H1 (cell line): ENCODE data around the gene G6PC1. TPM values are rescaled to one million over a fixed set of nuclear protein-coding genes. Genes with fewer than 3 reads are reported as not detected.

Experiments used
- CTCF ChIA-PET: fragments of 300-600 bp; sonication (Branson Sonifier 250); formaldehyde crosslinking; loops from one replicate; lab custom pipeline; 2021; ENCODE audit not compliant: partially characterized antibody; lab: Charles Lee
- POLR2A ChIA-PET: fragments of 300-600 bp; sonication (Branson Sonifier 250); formaldehyde crosslinking; loops from one replicate; lab custom pipeline; 2021; ENCODE audit warnings: inconsistent platforms; ENCODE audit not compliant: partially characterized antibody; lab: Charles Lee
- DNase-seq, 2 experiments: peaks; one replicate each; pipeline versions ENCODE4 v3.0.0 to v3.0.0-alpha.2; 2010 to 2022; ENCODE audit warnings: low spot score in 2 of 2, low read depth in 1 of 2, mixed read lengths in 1 of 2
- FAIRE-seq: peaks from 2 replicates; lab custom pipeline; 2011; peaks lifted over from hg19 to GRCh38; lab: Jason Lieb, UNC
- H2AFZ ChIP-seq: 2 replicates; pipeline ENCODE4 v1.8.1; 2012; ENCODE audit warnings: low read length, inconsistent platforms
- H2AK5ac ChIP-seq: 2 replicates; pipeline ENCODE4 v1.6.1; 2013; ENCODE audit warnings: low read depth, low read length
- H2BK120ac ChIP-seq: replicated peaks from 2 replicates; pipeline ENCODE3; 2013; ENCODE audit warnings: low read depth, low read length, inconsistent platforms
- H2BK12ac ChIP-seq: 2 replicates; pipeline ENCODE4 v1.6.1; 2013; ENCODE audit warnings: low read depth, low read length
- H2BK15ac ChIP-seq: 2 replicates; pipeline ENCODE4 v1.6.1; 2013; ENCODE audit warnings: low read length
- H2BK20ac ChIP-seq: 2 replicates; pipeline ENCODE4 v1.6.1; 2013; ENCODE audit warnings: low read length
- H2BK5ac ChIP-seq: 2 replicates; pipeline ENCODE4 v1.6.1; 2013; ENCODE audit warnings: low read depth, low read length
- H3K14ac ChIP-seq: 2 replicates; pipeline ENCODE4 v1.6.1; 2013; ENCODE audit warnings: inconsistent platforms; ENCODE audit not compliant: insufficient read length
- H3K18ac ChIP-seq: 2 replicates; pipeline ENCODE4 v1.6.1; 2013; ENCODE audit warnings: low read length; ENCODE audit errors: extremely low read depth
- H3K23ac ChIP-seq: 2 replicates; pipeline ENCODE4 v1.6.1; 2013; ENCODE audit warnings: inconsistent platforms; ENCODE audit not compliant: insufficient read length
- H3K23me2 ChIP-seq: 2 replicates; pipeline ENCODE4 v1.6.1; 2013; ENCODE audit warnings: low read depth, low read length
- H3K27ac ChIP-seq: 2 replicates; pipeline ENCODE4 v1.6.1; 2011; ENCODE audit warnings: low read depth, low read length, inconsistent platforms
- H3K27me3 ChIP-seq, 4 experiments: replicated peaks in 1 of 4; 1 replicate in 1 of 4; 2 replicates in 3 of 4; pipeline versions ENCODE4 v1.6.1 to v1.8.1; 2011 to 2013; ENCODE audit warnings: low read length in 3 of 4, mild to moderate bottlenecking in 3 of 4, inconsistent platforms in 2 of 4, mixed read lengths in 2 of 4, moderate library complexity in 1 of 4; ENCODE audit not compliant: control insufficient read depth in 3 of 4, insufficient read depth in 3 of 4; ENCODE audit errors: extremely low read depth in 1 of 4
- H3K36me3 ChIP-seq, 4 experiments: 2 replicates each; pipeline versions ENCODE4 v1.6.1 to v1.8.1; 2011 to 2013; ENCODE audit warnings: mild to moderate bottlenecking in 4 of 4, low read length in 3 of 4, moderate library complexity in 2 of 4, control low read depth in 1 of 4, inconsistent platforms in 1 of 4; ENCODE audit not compliant: insufficient read depth in 4 of 4, control insufficient read depth in 2 of 4
- H3K4ac ChIP-seq: replicated peaks from 2 replicates; pipeline ENCODE3; 2013; ENCODE audit warnings: low read length, low read depth, mixed read lengths, inconsistent platforms; ENCODE audit not compliant: insufficient read length
- H3K4me1 ChIP-seq, 4 experiments: replicated peaks in 1 of 4; 1 replicate in 1 of 4; 2 replicates in 3 of 4; pipeline versions ENCODE4 v1.6.1 to v1.8.1; 2011 to 2013; ENCODE audit warnings: low read length in 3 of 4, inconsistent platforms in 2 of 4, mixed read lengths in 1 of 4; ENCODE audit not compliant: insufficient read depth in 4 of 4, control insufficient read depth in 3 of 4
- H3K4me2 ChIP-seq, 2 experiments: 2 replicates each; pipeline versions ENCODE4 v1.6.1 to v1.8.1; 2011 to 2013; ENCODE audit warnings: low read depth in 2 of 2, low read length in 2 of 2, control low read depth in 1 of 2, inconsistent platforms in 1 of 2, mild to moderate bottlenecking in 1 of 2; ENCODE audit not compliant: insufficient read depth in 1 of 2
- H3K4me3 ChIP-seq, 4 experiments: fragments of 200-600, 300-600 bp in 1 of 4; sonication (generic), shearing (Covaris generic), sonication (Bioruptor Twin) in 1 of 4; 2 replicates each; pipeline versions ENCODE4 v1.5.1 to v1.8.1; 2011 to 2016; ENCODE audit warnings: low read length in 4 of 4, low read depth in 3 of 4, control low read depth in 2 of 4, inconsistent platforms in 2 of 4, mild to moderate bottlenecking in 2 of 4, mixed read lengths in 1 of 4, moderate library complexity in 1 of 4; ENCODE audit not compliant: insufficient read depth in 2 of 4; ENCODE audit errors: extremely low read depth in 1 of 4
- H3K56ac ChIP-seq: replicated peaks from 2 replicates; pipeline ENCODE3; 2013; ENCODE audit warnings: low read depth, mild to moderate bottlenecking, mixed read lengths, low read length, inconsistent platforms; ENCODE audit not compliant: insufficient read length
- H3K79me1 ChIP-seq: 2 replicates; pipeline ENCODE4 v1.6.1; 2013; ENCODE audit warnings: low read depth, low read length, control low read depth
- H3K79me2 ChIP-seq, 2 experiments: 2 replicates each; pipeline versions ENCODE4 v1.6.1 to v1.8.1; 2012 to 2013; ENCODE audit warnings: low read length in 2 of 2, mild to moderate bottlenecking in 2 of 2, inconsistent platforms in 1 of 2; ENCODE audit not compliant: insufficient read depth in 2 of 2, control insufficient read depth in 1 of 2
- H3K9ac ChIP-seq, 4 experiments: replicated peaks in 1 of 4; 1 replicate in 1 of 4; 2 replicates in 3 of 4; pipeline versions ENCODE4 v1.6.1 to v1.8.1; 2011 to 2013; ENCODE audit warnings: low read depth in 3 of 4, low read length in 3 of 4, control low read depth in 2 of 4, mild to moderate bottlenecking in 2 of 4, moderate library complexity in 2 of 4, inconsistent platforms in 1 of 4; ENCODE audit errors: extremely low read depth in 1 of 4
- H3K9me3 ChIP-seq, 2 experiments: 2 replicates each; pipeline versions ENCODE4 v1.6.1 to v1.8.1; 2012 to 2013; ENCODE audit warnings: mild to moderate bottlenecking in 2 of 2, moderate library complexity in 2 of 2, control low read depth in 1 of 2, inconsistent platforms in 1 of 2, low read depth in 1 of 2, low read length in 1 of 2, mixed read lengths in 1 of 2; ENCODE audit not compliant: insufficient read depth in 2 of 2
- H4K20me1 ChIP-seq, 2 experiments: replicated peaks in 1 of 2; 2 replicates each; pipeline versions ENCODE3 to v1.8.1; 2011 to 2013; ENCODE audit warnings: inconsistent platforms in 2 of 2, low read length in 2 of 2, mild to moderate bottlenecking in 1 of 2; ENCODE audit not compliant: insufficient read depth in 2 of 2, control insufficient read depth in 1 of 2
- H4K5ac ChIP-seq: 2 replicates; pipeline ENCODE4 v1.6.1; 2013; ENCODE audit warnings: low read length, low read depth, mixed read lengths, inconsistent platforms; ENCODE audit not compliant: insufficient read length
- H4K8ac ChIP-seq: 2 replicates; pipeline ENCODE4 v1.8.0; 2013; ENCODE audit warnings: mild to moderate bottlenecking, moderate library complexity, low read length, inconsistent platforms; ENCODE audit not compliant: insufficient read depth; ENCODE audit errors: extremely low read depth
- H4K91ac ChIP-seq: replicated peaks from 2 replicates; pipeline ENCODE3; 2013; ENCODE audit warnings: low read length, mixed read lengths, inconsistent platforms; ENCODE audit not compliant: insufficient read length
- CBX8 ChIP-seq: fragments of 300-800, 300-1000 bp; sonication (generic); IDR thresholded peaks from 2 replicates; pipeline ENCODE4 v1.7.1; 2016; ENCODE audit warnings: low read depth, low read length, borderline replicate concordance
- RAD21 ChIP-seq, 2 experiments: IDR thresholded peaks in 1 of 2; conservative IDR thresholded peaks in 1 of 2; 2 replicates each; pipeline ENCODE4 v1.6.1; 2011; ENCODE audit warnings: low read depth in 2 of 2, low read length in 2 of 2, improper control_type of control experiment in 1 of 2, inconsistent platforms in 1 of 2, mild to moderate bottlenecking in 1 of 2, moderate library complexity in 1 of 2
- SAP30 ChIP-seq: fragments of 300-600 bp; sonication (generic); IDR thresholded peaks from 2 replicates; pipeline ENCODE4 v1.7.1; 2012; ENCODE audit warnings: low read length, moderate library complexity, mild to moderate bottlenecking, inconsistent platforms; ENCODE audit not compliant: insufficient read depth, insufficient replicate concordance
- SIN3A ChIP-seq, 2 experiments: IDR thresholded peaks in 1 of 2; conservative IDR thresholded peaks in 1 of 2; 2 replicates each; pipeline ENCODE4 v1.6.1; 2011 to 2012; ENCODE audit warnings: low read length in 2 of 2, improper control_type of control experiment in 1 of 2, low read depth in 1 of 2, mild to moderate bottlenecking in 1 of 2
- WGBS, 2 experiments: shearing (Covaris generic) in 1 of 2; methylation state at CpG; one replicate each; pipeline versions ENCODE4 v1.1.6 to v1.1.7; 2013 to 2015; ENCODE audit warnings: low lambda C conversion rate in 2 of 2, mixed read lengths in 2 of 2, inconsistent platforms in 1 of 2, low coverage in 1 of 2, missing lambda C conversion rate in 1 of 2; ENCODE audit not compliant: insufficient replicate concordance in 2 of 2, insufficient coverage in 1 of 2, insufficient read length in 1 of 2; ENCODE audit errors: extremely low coverage in 1 of 2, missing lambda C conversion rate in 1 of 2; 5-methylcytosine and 5-hydroxymethylcytosine counted together
- polyA plus RNA-seq, 7 experiments: library from polyadenylated mRNA; depleted of rRNA in 3 of 7; stranded (reverse) in 5 of 7; unstranded in 2 of 7; fragments of >200 nt in 5 of 7; fragments of 200-250 nt in 2 of 7; gene quantifications; 1 replicate in 5 of 7; 2 replicates in 1 of 7; 4 replicates in 1 of 7; pipeline versions ENCODE4 v1.2.1 to v1.2.3, GENCODE V29; 2011 to 2013; ENCODE audit warnings: missing spikeins in 2 of 7, mixed read lengths in 2 of 7
- total RNA-seq: library from RNA; stranded (reverse); fragmentation: NEBNext Ultra II Directional; extraction: Animal tissue kit (Norgen Biotek cat#: 25700); gene quantifications from 2 replicates; pipeline ENCODE4 v1.2.1, GENCODE V29; 2021
- TF ChIP-seq, protein P1 (sequence below): IDR thresholded peaks from 2 replicates; pipeline ENCODE4 v1.6.1; 2012; ENCODE audit warnings: low read length, inconsistent platforms

Gene G6PC1
- total and polyA plus RNA-seq, 2 of the 8 experiments (the other 6 are each of a cell fraction or from before 2014, with no cell fraction given): 0.02 TPM; not detected in 1

- no peaks in the 10 kb centered on the region for H3K79me1 ChIP-seq
- FAIRE-seq (no peak), DNase-seq (no peak)
- H3K9ac ChIP-seq: no peak overlapping the region
- H2BK12ac ChIP-seq: no peak overlapping the region
- H4K91ac ChIP-seq: no peak overlapping the region
- H2BK120ac ChIP-seq: no peak overlapping the region
- H4K5ac ChIP-seq: no peak overlapping the region
- H2BK20ac ChIP-seq: no peak overlapping the region
- H4K20me1 ChIP-seq: no peaks in the 10 kb centered on the region
- H3K56ac ChIP-seq: no peak overlapping the region
- no peaks in the 10 kb centered on the region for H3K36me3 ChIP-seq
- H2BK15ac ChIP-seq: no peak overlapping the region
- H3K27ac ChIP-seq: no peak overlapping the region
- H3K4ac ChIP-seq: no peak overlapping the region
- H3K14ac ChIP-seq: no peak overlapping the region
- WGBS, 2 experiments: 87% methylated on average over 6 of the region's 6 CpGs; no CpG with 5 or more reads in 1 of the 2 experiments
- H3K4me1 ChIP-seq: peaks cover 0 to 3% (median 1%) of the 10 kb centered on the region in 4 experiments; a peak in 3 of 7 replicates
- no peak overlapping the region for H3K23ac ChIP-seq
- no peak overlapping the region for H2BK5ac ChIP-seq
- no peak overlapping the region for H3K18ac ChIP-seq
- H3K4me2 ChIP-seq: no peak overlapping the region
- CTCF ChIA-PET: interaction anchor here (0.7 to 1.2 kb wide), 2 partner anchors 30 to 33 kb away, joined by 4 to 5 read pairs; no protein-coding TSS in a partner anchor
- H2AK5ac ChIP-seq: no peak overlapping the region
- peaks cover 2 to 11% of the 10 kb centered on the region in 2 experiments; a peak in 1 of 4 replicates for H3K9me3 ChIP-seq
- POLR2A ChIA-PET: interaction anchor here (1.1 to 1.5 kb wide), 2 partner anchors 25 to 28 kb away, joined by 4 to 7 read pairs; partner anchors contain the start of gene AOC2
- no peak overlapping the region for H3K4me3 ChIP-seq
- H2AFZ ChIP-seq: no peak overlapping the region
- no peak overlapping the region for H4K8ac ChIP-seq
- H3K23me2 ChIP-seq: no peaks in the 10 kb centered on the region
- no peaks in the 10 kb centered on the region; a peak in 2 of 7 replicates for H3K27me3 ChIP-seq
- no peaks in the 10 kb centered on the region for H3K79me2 ChIP-seq
- TF ChIP-seq SAP30: no peak
- no peak for TF ChIP-seq RAD21 (IDR thresholded peaks at IDR 0.05 in 1 of 2, conservative IDR thresholded peaks at IDR 0.05 in 1 of 2; ENCODE audit: low read depth in 2 of 2, low read length in 2 of 2)
- no peak for TF ChIP-seq SIN3A (conservative IDR thresholded peaks at IDR 0.05 in 1 of 2, IDR thresholded peaks at IDR 0.05 in 1 of 2; ENCODE audit: low read depth in 1 of 2, low read length in 2 of 2)
- no peak for TF ChIP-seq CBX8
- TF ChIP-seq, protein P1, sequence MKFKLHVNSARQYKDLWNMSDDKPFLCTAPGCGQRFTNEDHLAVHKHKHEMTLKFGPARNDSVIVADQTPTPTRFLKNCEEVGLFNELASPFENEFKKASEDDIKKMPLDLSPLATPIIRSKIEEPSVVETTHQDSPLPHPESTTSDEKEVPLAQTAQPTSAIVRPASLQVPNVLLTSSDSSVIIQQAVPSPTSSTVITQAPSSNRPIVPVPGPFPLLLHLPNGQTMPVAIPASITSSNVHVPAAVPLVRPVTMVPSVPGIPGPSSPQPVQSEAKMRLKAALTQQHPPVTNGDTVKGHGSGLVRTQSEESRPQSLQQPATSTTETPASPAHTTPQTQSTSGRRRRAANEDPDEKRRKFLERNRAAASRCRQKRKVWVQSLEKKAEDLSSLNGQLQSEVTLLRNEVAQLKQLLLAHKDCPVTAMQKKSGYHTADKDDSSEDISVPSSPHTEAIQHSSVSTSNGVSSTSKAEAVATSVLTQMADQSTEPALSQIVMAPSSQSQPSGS: no peak
These were observed 27.3 kb upstream of the G6PC1 start for GRCh38 chr17:42873315-42873714.
